Activated CD4-positive, alpha-beta T cell treated with anti-CD3 and anti-CD28 coated beads, Interleukin-10, Interleukin-2, amounts not matched to agents 100 ng/mL and 50 ng/mL, durations not matched to agents 16 hours and 8 hours (primary cell): ENCODE results near the gene PDE9A.

Source experiments
- DNase-seq: peaks from one replicate; pipeline ENCODE4 v3.0.0-alpha.2; 2020

Gene PDE9A

GRCh38 chr21:42744520-42745445 is 91.4 kb downstream of the PDE9A start:
- DNase-seq: no peak

GRCh38 chr21:42745511-42746239 is 92.3 kb downstream of the PDE9A start:
- DNase-seq: no peak

GRCh38 chr21:42746240-42746592 is 92.8 kb downstream of the PDE9A start:
- DNase-seq: no peak

GRCh38 chr21:42746593-42747275 is 93.3 kb downstream of the PDE9A start:
- peak; percentile 24 for DNase-seq

GRCh38 chr21:42747276-42747701 is 93.9 kb downstream of the PDE9A start:
- DNase-seq: no peak

GRCh38 chr21:42747746-42748351 is 94.4 kb downstream of the PDE9A start:
- no peak for DNase-seq

GRCh38 chr21:42748620-42749176 is 95.3 kb downstream of the PDE9A start:
- DNase-seq: no peak

GRCh38 chr21:42750737-42751530 is 97.5 kb downstream of the PDE9A start:
- no peak for DNase-seq

- DNase-seq: no peak
Measured at GRCh38 chr21:42751866-42752265, 98.4 kb downstream of the PDE9A start.

- no peak for DNase-seq
Measured at GRCh38 chr21:42753804-42754203, 100.4 kb downstream of the PDE9A start.

- no peak for DNase-seq
Measured at GRCh38 chr21:42754270-42754933, 101.0 kb downstream of the PDE9A start.

- no peak for DNase-seq
Measured at GRCh38 chr21:42755031-42755665, 101.7 kb downstream of the PDE9A start.

GRCh38 chr21:42755766-42756579 is 102.6 kb downstream of the PDE9A start:
- DNase-seq: no peak

- DNase-seq: no peak
Measured at GRCh38 chr21:42756580-42757250, 103.3 kb downstream of the PDE9A start.

- no peak for DNase-seq
Measured at GRCh38 chr21:42757422-42757821, 104.0 kb downstream of the PDE9A start.

GRCh38 chr21:42757826-42758655 is 104.6 kb downstream of the PDE9A start:
- DNase-seq: no peak

- DNase-seq: no peak
Measured at GRCh38 chr21:42758721-42759593, 105.5 kb downstream of the PDE9A start.
